SKM-1 (cell line): ENCODE measurements around the gene ATP2C2.
"Not testable (repeated sequence)": the region's sequence is repeated elsewhere in the genome, so short reads cannot be mapped to it uniquely, and the experiment has no call there.

ENCODE experiments used
- DNase-seq: peaks from one replicate; lab custom pipeline; 2025; ENCODE audit not compliant: unreplicated experiment; lab: John Stamatoyannopoulos, UW

ATP2C2 gene

GRCh38 chr16:84339311-84339710 is 29.0 kb upstream of the ATP2C2 start:
- no peak for DNase-seq

DNA sequence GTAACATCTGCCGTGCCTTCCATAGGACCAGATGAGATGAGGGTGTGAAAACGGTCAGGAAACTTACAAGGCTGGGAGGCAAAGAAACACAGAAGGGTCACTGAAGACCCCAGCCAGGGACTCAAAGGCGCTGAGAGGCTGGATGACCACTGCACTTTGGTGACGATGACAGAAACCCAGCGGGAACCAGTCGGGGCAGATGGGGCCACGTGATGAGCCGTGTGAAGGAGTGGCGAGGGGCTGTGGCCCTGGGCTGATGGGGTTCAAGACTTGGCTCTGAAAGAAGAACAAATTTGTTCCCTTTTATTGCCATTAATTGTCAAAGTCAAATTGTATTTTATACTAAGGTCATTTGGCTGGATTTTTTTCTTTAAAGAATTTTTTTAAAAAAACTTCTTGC is 28.6 kb upstream of the ATP2C2 start:
- no peak for DNase-seq

DNA sequence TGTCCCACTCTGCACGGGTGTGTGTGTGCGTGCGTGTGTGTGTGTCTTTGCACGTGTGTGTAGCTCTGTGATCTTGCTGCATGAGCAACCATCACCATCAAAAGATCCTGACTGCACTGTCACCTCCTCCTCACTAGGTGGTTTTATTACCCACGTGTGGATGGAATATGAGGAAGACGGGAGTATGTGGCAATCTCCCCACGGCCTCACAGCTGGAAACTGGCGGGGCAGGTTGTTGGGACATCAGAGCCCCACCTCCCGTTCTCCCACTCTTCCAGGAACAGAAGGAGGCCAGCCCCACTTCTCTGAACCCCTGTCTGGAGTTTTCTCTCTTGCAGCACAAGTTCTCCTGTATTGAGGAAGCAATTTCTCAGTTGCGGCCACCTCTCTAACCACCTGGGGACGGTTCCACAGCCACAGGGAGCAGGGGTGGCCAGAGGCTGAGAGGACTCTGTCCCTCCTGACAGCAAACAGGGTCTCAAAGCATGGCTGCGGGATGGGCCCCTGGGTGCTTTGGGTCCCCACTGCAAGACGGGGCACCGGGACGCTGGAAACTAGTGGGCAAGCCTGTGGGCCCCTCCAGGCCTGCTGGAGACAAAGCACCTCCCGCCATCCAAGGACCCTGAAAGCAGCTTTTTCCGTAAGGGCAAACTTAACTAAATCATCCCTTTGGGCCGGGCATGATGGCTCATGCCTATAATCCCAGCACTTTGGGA is 27.9 kb upstream of the ATP2C2 start:
- DNase-seq = peak; percentile 50

DNA sequence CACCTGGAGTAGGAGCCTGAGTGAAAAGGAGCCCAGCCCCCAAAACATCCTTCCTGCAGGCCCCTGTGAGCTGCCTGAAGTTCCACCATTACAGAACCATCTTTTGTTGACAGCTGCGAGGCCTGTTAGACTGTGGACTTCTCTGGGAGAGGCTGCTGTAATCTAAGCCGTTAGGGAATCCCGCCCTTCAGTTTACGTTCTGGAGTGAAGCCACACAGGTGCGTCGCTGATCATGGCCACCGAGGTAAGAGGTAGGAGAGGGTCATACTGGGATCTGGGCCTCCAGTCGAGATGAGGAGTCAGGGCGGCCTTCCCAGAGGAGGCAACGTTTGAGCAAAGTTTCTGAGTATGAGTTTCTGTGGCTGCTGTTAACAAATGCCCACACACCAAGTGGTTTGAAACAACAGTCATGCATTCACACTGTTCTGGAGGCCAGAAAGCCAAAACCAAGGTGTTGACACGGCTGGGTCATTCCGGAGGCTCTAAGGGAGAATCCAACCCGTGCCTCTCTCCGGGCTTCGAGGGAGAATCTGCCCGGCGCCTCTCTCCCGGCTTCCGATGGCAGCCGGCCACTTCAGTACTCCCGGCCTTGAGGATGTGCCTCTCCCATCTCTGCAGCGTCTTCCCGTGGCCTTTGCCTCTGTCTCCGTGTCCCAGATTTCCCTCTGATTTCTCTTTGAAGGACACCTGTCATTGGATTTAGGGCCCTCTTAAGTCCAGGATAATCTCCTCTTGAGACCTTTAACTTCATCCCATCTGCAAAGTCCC is 26.6 kb upstream of the ATP2C2 start:
- no peak for DNase-seq

GRCh38 chr16:84343800-84344199 is 24.5 kb upstream of the ATP2C2 start:
- DNase-seq = not testable (repeated sequence)

GRCh38 chr16:84344781-84345180 is 23.6 kb upstream of the ATP2C2 start:
- DNase-seq = no peak

DNA sequence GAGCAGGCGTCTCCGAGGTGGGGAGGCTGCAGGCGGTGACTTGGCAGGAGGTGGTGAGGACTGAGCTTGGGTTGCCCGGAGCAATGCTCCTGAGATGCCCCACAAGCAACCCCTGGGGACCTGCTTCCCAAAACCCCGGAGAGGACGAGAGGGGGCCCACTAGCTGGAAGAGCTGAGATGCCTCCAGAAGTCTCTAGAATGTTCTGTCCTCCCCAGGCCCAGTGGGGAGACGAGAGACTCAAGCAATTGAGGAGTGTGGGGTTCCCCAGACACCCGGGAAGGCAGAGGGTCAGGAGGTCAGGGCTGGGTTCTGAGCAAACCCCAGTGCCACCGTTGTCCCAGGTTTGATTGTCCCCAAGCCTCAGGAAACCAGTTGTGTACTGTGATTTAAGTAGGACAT is 21.2 kb upstream of the ATP2C2 start:
- DNase-seq = no peak

DNA sequence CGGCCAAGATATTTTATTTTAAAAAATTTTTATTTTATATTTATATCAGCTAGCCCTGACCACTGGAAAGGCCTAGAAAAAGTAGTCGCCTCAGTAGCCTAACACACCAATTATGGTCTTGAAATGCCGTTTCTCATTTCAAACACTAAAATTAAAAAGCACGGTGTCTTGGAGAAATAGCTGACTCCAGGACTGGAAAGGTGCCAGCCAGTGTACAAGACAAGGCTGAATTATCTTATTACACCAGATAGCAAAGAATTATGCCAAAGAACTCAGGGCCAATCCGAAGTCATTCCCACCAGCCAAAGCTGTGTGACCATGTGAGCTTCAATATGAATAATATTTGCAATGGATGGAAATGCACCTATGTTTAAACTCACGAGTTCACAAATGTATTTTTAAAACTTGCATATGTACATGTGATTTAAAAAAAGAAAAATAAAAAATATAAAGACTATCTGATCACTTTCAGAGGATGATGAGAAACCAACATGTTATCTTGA is 19.9 kb upstream of the ATP2C2 start:
- no peak for DNase-seq

DNA sequence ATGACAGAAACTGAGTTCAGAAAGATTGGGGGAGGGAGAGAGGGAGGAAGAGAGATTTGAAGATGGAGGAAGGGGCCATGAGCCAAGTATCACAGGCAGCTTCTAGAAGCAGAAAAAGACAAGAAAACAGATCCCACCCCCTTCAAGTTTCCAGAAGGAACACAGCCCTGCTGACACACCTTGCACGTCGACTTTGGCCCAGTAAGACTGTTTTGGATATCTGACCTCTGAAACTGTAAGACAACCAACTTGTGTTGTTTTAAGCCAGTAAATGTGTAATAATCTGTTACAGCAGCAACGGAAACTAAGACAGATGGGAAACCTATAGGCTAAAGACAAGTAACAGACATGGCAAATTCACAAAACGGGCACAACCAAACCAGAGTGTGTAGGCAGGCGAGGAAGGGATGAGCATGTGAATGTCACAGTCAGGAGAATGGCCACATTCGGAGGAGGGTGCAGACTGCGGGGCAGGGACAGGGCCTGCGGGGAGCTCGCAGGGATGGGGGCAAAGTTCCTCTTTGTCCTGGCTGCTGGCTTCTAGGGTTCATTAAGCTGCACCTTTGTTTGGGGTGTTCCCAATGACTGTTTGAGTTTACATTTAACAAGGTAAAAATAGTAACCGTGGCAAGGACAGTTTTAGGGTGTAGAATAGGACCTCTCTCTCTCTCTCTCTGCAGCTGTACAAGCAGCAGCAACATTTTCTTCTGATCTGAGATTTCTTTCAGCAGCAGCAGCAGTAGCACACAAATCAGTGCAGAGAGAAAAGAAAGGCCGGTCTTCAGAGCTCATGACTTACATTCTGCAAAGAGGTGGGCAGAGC is 18.3 kb upstream of the ATP2C2 start:
- DNase-seq = no peak

GRCh38 chr16:84350685-84351400 is 17.5 kb upstream of the ATP2C2 start:
- DNase-seq = no peak

GRCh38 chr16:84351630-84352029 is 16.7 kb upstream of the ATP2C2 start:
- no peak for DNase-seq

DNA sequence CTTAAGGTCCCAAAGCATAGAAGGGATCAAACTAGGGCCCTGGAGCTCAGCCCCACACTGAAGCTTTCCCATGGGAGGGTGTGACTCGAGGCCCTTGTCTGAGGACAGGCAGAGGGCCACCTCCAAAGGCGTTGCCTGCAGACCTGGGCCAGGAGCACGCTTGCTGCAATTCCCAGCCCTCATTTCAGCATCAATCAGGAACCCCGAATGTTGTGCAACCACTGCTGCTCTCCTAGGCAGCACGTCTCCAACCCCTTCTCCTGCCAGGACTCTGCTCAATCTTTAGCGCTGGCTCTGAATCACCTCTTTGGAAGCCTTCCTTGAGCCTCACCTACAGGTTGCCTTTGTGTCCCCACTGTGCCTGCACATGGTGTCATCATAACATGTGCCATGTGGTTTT is 14.0 kb upstream of the ATP2C2 start:
- DNase-seq = no peak

GRCh38 chr16:84355149-84355548 is 13.2 kb upstream of the ATP2C2 start:
- no peak for DNase-seq

GRCh38 chr16:84356176-84356575 is 12.2 kb upstream of the ATP2C2 start:
- no peak for DNase-seq

DNA sequence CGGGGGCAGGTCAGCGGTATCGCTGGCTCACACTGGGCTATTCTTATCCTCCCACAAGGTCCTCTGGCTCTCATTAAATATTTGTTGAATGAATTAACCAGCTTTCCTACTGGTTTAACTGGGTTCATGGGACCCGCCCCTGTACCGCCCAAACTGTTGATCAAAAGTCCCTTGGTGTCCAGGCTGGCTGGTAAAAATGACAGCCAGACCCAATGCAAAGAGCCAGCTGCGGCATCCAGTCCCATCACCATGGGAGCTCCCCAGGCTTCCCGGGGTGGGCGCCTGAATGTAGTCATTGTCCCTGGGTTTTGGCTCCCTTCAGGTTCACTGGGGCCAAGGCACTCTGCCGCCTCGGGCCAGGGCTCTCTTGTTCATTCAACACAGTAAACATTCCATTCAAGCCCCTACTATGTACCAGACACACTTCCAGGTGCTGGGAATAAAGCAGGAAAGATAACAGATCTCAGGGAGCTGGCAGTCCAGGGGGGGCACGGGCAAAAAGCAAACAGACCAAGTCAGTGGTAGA is 11.7 kb upstream of the ATP2C2 start:
- DNase-seq = no peak

DNA sequence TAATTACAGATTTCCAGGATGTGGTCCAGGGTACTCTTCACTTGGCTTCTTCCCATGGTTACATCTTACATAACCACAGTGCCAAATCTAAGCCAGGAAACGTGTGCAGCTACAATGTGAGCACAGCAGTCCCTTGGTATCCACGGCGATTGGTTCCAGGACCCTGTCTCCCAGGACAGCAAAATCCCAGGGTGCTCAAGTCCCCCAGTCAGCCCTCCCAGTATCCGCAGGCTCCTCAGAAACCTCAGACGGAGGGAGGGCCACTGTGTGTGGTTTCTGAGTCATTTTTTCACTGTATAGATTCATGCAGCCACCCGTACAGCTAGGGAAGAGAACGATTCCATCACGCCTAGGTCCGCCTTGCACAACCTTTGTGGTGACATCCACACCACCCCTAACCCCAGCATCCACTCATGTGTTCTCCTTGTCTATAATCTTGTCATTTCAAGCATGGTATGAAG is 11.1 kb upstream of the ATP2C2 start:
- peak; percentile 81 for DNase-seq

DNA sequence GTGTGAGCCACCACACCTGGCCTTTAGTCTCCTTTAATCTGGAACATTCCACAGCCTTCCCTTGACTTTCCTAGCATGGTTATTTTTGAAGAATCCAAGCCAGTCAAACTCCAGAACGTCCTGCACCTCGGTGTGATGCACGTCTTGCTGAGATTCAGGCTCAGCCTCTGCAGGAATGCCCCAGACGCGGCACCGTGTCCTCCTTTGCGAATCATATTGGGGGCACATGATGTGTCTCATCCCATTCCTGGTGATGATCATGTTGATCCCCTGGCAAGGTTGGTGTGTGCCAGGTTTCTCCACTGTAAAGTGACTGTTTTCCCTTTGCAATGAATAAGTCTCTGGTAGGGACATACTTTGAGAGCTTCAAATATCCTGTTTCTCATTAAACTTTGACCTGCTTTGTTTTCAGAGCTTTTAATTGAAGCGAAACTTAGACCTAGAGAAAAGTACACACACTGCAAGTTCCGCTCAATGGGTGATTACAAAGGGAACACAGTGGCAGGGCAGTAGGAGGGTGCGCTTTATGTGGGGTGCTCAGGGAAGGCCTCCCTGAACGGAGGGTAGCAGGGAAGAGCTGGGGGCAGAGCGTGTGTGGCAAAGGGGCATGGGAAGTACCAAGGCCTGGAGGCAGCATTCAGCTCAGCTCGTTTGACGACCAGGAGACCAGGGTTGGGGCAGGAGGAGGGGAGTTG is 9.6 kb upstream of the ATP2C2 start:
- DNase-seq = no peak

DNA sequence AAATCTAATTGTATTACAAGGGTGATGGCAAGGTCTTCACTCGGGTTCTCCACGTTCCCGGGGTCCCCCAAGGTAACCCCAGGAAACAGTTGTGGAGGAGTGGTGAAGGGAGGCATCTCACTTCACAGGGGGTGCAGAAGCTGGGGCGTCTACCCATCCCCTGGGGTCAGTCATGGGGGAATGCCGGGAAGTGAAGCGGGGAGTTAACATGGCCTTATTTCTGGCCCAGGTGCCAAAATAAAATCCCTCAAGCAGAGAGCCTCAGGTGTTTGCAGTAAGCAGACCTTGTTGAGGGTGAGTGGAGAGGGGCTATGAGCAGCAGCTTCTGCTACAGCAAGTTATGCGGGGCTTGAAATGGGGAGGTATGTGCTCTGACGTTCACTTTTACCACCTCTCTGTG is 9.0 kb upstream of the ATP2C2 start:
- no peak for DNase-seq

- DNase-seq = no peak
Observed at GRCh38 chr16:84360170-84360569, 8.2 kb upstream of the ATP2C2 start.

GRCh38 chr16:84360748-84361147 is 7.6 kb upstream of the ATP2C2 start:
- DNase-seq = no peak
